Thyroid gland (tissue), 4 donors: ENCODE results near the gene CTDNEP1. TPM values are rescaled to one million over a fixed set of nuclear protein-coding genes. Genes with fewer than 3 reads are reported as not detected.
A peak's percentile ranks its signal among the peaks of the same experiment; 100 is the strongest.

Source experiments
- DNase-seq, 2 donors: peaks; one replicate each; pipeline ENCODE4 v3.0.0-alpha.2; 2019
- H3K27ac ChIP-seq, 3 donors: fragments of 200-600 bp; sonication (generic); 1 replicate in 2 of 3; 2 replicates in 1 of 3; pipeline ENCODE4 v1.5.1; 2016 to 2019; ENCODE audit warnings: mild to moderate bottlenecking in 1 of 3, moderate library complexity in 1 of 3
- H3K27me3 ChIP-seq: fragments of 200-600 bp; sonication (generic); one replicate; pipeline ENCODE4 v1.5.1; 2019
- H3K36me3 ChIP-seq, 2 donors: fragments of 200-600 bp; sonication (generic); one replicate each; pipeline ENCODE4 v1.5.1; 2016 to 2019
- H3K4me1 ChIP-seq, 2 donors: fragments of 200-600 bp; sonication (generic); one replicate each; pipeline ENCODE4 v1.5.1; 2017 to 2019
- H3K4me3 ChIP-seq, 3 donors: fragments of 200-600 bp; sonication (generic); replicated peaks in 1 of 3; 1 replicate in 2 of 3; 2 replicates in 1 of 3; pipeline ENCODE4 v1.5.1; 2016; ENCODE audit warnings: mild to moderate bottlenecking in 1 of 3
- H3K9me3 ChIP-seq: fragments of 200-600 bp; sonication (generic); one replicate; pipeline ENCODE4 v1.5.1; 2017
- POLR2A ChIP-seq, 2 donors: fragments of 450-650 bp; IDR thresholded peaks; one replicate each; pipeline ENCODE4 v1.6.1; 2017; ENCODE audit warnings: antibody characterized with exemption in 2 of 2, mild to moderate bottlenecking in 2 of 2, moderate library complexity in 1 of 2
- WGBS, 2 donors: methylation state at CpG; one replicate each; pipeline ENCODE4 v1.1.5; 2017; 5-methylcytosine and 5-hydroxymethylcytosine counted together
- intact Hi-C: fragments of 100-400 bp; cut with DNase I; formaldehyde crosslinking; loops from one replicate; pipeline ENCODE4 v1.15.1; 2023
- total RNA-seq, 4 donors: library from RNA; depleted of rRNA; stranded (reverse); fragments of >200 nt; gene quantifications; one replicate each; pipeline ENCODE4 v1.2.3, GENCODE V29; 2016
- TF ChIP-seq, protein P1 (sequence below), 6 experiments: fragments of 200-600 bp in 3 of 6; fragments of 450-650 bp in 3 of 6; sonication (generic) in 3 of 6; IDR thresholded peaks; one replicate each; pipeline ENCODE4 v1.5.1; 2016 to 2019; ENCODE audit warnings: antibody characterized with exemption in 6 of 6, mild to moderate bottlenecking in 2 of 6, inconsistent platforms in 1 of 6, moderate library complexity in 1 of 6

Gene CTDNEP1
- total RNA-seq, 4 donors from 2014 or later: 35.1 to 70.4 (median 48.4) TPM

DNA sequence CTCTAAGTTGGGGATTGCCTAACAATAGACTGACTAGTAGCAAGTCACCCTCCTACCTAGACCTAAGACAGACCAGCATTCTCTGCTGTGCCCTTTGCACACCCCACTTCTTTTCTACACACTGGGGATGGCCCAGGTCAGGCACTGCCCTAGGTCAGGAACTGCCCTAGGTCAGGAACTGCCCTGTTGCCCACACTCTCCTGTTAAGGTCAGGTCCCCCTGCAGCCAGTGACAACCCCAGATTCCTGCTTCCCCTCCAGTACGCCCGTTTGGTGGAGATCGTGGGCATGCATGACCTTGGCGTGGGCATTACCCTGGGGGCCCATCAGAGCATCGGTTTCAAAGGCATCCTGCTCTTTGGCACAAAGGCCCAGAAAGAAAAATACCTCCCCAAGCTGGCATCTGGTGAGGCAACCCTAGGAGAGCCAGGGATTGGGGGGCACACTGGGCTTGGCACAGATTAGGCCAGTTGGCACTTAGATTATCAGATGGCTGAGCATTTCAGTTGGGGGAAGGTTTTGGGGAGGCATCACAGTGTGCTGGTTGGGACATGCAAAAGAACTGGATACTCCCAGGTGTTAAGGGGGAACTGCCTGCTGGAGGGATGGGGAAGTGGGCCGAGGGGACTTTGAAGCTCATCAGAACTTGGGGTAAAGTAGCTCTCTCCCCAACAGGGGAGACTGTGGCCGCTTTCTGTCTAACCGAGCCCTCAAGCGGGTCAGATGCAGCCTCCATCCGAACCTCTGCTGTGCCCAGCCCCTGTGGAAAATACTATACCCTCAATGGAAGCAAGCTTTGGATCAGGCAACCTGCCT, 30.0 kb downstream of the CTDNEP1 start:
- H3K4me1 ChIP-seq: peaks cover 24 to 46% of the 10 kb centered on the region in 2 donors

DNA sequence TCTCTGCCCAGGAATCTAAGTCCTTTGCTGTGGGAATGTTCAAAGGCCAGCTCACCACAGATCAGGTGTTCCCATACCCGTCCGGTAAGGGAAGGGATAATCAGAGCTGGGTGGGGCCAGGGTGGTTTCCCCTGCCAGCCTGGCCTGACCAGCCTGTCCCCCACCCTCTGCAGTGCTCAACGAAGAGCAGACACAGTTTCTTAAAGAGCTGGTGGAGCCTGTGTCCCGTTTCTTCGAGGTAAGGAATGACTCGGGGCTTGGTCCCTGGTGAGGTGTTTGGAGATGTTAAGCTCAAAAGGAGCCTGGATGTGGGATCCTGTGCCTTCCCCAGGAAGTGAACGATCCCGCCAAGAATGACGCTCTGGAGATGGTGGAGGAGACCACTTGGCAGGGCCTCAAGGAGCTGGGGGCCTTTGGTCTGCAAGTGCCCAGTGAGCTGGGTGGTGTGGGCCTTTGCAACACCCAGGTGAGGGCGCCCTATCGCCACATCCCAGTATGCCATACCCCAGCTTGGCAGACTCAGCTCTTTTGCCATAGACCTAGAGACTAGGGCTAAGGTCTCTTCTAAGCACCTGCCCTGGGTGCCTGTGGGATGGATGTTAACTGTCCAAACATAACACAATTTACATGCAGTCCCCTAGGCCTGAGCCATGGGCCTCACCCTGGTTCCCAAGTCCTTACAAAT, 30.8 kb downstream of the CTDNEP1 start:
- H3K27ac ChIP-seq: peak overlapping the region; percentile 10 to 98 (median 97)
- peak overlapping the region; percentile 46 to 97 (median 90) for H3K4me3 ChIP-seq
- TF ChIP-seq, protein P1, sequence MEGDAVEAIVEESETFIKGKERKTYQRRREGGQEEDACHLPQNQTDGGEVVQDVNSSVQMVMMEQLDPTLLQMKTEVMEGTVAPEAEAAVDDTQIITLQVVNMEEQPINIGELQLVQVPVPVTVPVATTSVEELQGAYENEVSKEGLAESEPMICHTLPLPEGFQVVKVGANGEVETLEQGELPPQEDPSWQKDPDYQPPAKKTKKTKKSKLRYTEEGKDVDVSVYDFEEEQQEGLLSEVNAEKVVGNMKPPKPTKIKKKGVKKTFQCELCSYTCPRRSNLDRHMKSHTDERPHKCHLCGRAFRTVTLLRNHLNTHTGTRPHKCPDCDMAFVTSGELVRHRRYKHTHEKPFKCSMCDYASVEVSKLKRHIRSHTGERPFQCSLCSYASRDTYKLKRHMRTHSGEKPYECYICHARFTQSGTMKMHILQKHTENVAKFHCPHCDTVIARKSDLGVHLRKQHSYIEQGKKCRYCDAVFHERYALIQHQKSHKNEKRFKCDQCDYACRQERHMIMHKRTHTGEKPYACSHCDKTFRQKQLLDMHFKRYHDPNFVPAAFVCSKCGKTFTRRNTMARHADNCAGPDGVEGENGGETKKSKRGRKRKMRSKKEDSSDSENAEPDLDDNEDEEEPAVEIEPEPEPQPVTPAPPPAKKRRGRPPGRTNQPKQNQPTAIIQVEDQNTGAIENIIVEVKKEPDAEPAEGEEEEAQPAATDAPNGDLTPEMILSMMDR (IDR thresholded peaks at IDR 0.05): peak in 3 of 6 experiments; percentile 11 to 24 (median 19)
- no peak for TF ChIP-seq POLR2A (IDR thresholded peaks at IDR 0.05)
- H3K4me1 ChIP-seq: peaks cover 24 to 53% of the 10 kb centered on the region in 2 donors
- peak; percentile 39 to 55 for DNase-seq
- no peaks in the 10 kb centered on the region for H3K9me3 ChIP-seq
- H3K27me3 ChIP-seq: no peaks in the 10 kb centered on the region
- 22 to 28% methylated on average over 10 to 11 of the region's 11 CpGs for WGBS, 2 donors
- intact Hi-C loops: no loop called here
- H3K36me3 ChIP-seq: peaks cover 41 to 46% of the 10 kb centered on the region in 2 donors

More for the DNA sequence above, 30.0 kb downstream of the CTDNEP1 start:
- Histone ChIP-seq H3K36me3 (peaks cover 49 to 52% of the 10 kb centered on the region in 2 donors), H3K27me3 (no peaks in the 10 kb centered on the region), H3K4me3 (peak overlapping the region in 1 of 3 donors; percentile 97), H3K9me3 (no peaks in the 10 kb centered on the region), H3K27ac (peak overlapping the region in 2 of 3 donors; percentile 97 to 98)
- intact Hi-C loops: no loop called here
- WGBS, 2 donors: 71 to 90% methylated on average over 6 to 9 of the region's 10 CpGs
- TF ChIP-seq, protein P1 (IDR thresholded peaks at IDR 0.05): no peak
- TF ChIP-seq POLR2A (IDR thresholded peaks at IDR 0.05): no peak
- DNase-seq: no peak

DNA sequence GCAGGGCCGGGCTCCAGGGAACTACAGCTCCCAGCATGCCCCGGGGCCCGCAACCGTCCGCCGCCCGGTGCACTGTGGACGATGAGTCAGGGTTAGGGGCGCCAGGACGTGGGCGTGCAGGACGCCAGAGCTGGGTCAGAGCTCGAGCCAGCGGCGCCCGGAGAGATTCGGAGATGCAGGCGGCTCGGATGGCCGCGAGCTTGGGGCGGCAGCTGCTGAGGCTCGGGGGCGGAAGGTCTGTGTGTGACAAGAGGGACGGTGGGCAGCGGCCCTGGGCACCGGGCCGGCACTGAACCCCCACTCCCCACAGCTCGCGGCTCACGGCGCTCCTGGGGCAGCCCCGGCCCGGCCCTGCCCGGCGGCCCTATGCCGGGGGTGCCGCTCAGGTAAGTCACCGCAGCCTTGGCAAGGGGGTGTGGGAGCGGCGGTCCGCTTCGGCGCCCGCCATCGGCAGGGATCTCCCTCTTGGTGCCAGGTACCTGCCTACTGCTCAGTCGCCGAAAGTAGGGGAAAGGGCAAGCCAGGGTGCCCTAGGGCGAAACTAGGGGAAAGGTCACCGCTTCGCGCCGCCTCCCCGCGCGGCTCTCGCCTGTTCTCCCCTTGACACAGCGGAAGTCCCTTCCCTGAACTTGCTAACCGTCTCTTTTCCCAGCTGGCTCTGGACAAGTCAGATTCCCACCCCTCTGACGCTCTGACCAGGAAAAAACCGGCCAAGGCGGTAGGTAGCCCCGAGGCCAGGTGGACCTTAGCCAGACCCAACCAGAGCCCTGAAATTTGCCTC, 31.5 kb downstream of the CTDNEP1 start, which contains the start of the genes ACADVL and DLG4:
TSS of gene ACADVL (plus strand) at position 127 of the 781 bp plus-strand sequence. CDS start at position 174, 47 bp downstream.
TSS of gene DLG4 (minus strand) at position 25 of the 781 bp plus-strand sequence.
- peak; percentile 90 to 92 for DNase-seq
- peak within 1 kb of the TSS; percentile 46 to 97 (median 90) for H3K4me3 ChIP-seq
- H3K36me3 ChIP-seq: peaks cover 34 to 38% of the 10 kb centered on the region in 2 donors
- peak within 1 kb of the TSS; percentile 10 to 98 (median 97) for H3K27ac ChIP-seq
- intact Hi-C loops: no loop called here
- peaks cover 28 to 61% of the 10 kb centered on the region in 2 donors for H3K4me1 ChIP-seq
- 0 to 1% methylated on average over 13 to 43 of the region's 63 CpGs for WGBS, 2 donors
- TF ChIP-seq POLR2A (IDR thresholded peaks at IDR 0.05): peak in 1 of 2 donors; percentile 90
- TF ChIP-seq, protein P1 (IDR thresholded peaks at IDR 0.05): no peak
- no peaks in the 10 kb centered on the region for H3K9me3 ChIP-seq
- no peaks in the 10 kb centered on the region for H3K27me3 ChIP-seq

DNA sequence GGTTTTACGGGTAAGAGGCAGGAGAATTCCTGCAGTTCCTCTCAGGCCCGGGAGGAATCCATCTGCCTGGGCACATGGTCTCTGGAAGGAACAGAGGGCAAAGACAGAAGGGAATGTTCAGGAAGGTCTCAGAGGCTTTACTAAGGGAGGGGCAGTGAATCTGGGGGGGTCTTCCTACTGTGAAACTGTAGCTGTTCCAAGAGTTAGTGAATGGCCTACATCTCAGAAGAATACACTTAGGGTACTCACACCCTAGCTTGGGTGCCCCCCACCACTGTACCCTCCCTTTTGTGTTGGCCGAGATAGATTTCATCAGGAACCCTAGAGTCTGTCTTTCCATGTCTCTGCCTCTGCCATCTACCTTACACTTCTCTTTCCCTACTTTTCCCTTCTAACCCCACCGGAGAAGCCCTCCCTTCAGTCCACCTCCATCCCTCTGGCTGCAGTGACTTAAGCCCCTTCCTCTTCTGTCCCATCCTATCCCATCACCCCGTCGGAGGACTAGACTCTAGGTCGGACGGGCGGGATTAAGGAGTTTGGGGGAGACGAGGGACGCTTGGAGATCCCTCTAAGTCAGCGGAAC, 32.2 kb downstream of the CTDNEP1 start:
- no peak for DNase-seq
- H3K4me1 ChIP-seq: peaks cover 33 to 67% of the 10 kb centered on the region in 2 donors
- peaks cover 27 to 33% of the 10 kb centered on the region in 2 donors for H3K36me3 ChIP-seq
- 19 to 21% methylated on average over 12 of the region's 12 CpGs for WGBS, 2 donors
- H3K9me3 ChIP-seq: no peaks in the 10 kb centered on the region
- peak overlapping the region; percentile 10 to 98 (median 97) for H3K27ac ChIP-seq
- TF ChIP-seq, protein P1 (IDR thresholded peaks at IDR 0.05): peak in 1 of 6 experiments; percentile 3
- TF ChIP-seq POLR2A (IDR thresholded peaks at IDR 0.05): no peak
- H3K27me3 ChIP-seq: no peaks in the 10 kb centered on the region
- intact Hi-C loops: no loop called here
- H3K4me3 ChIP-seq: peak overlapping the region in 1 of 3 donors; percentile 97
